CD4-positive, alpha-beta T cell treated with Interferon gamma for 1 hour (primary cell): ENCODE results near the gene NRG3.

Source experiments
- DNase-seq: peaks from one replicate; pipeline ENCODE4 v3.0.0-alpha.2; 2020

The NRG3 gene

GRCh38 chr10:82400841-82401240 lies 525.8 kb downstream of the NRG3 start:
- DNase-seq: no peak

GRCh38 chr10:82402906-82403401 lies 528.0 kb downstream of the NRG3 start:
- no peak for DNase-seq

GRCh38 chr10:82409671-82410070 lies 534.7 kb downstream of the NRG3 start:
- DNase-seq: no peak

GRCh38 chr10:82411416-82411815 lies 536.4 kb downstream of the NRG3 start:
- DNase-seq: no peak

- no peak for DNase-seq
Measured at GRCh38 chr10:82420001-82420400, 545.0 kb downstream of the NRG3 start.

GRCh38 chr10:82429302-82429701 lies 554.3 kb downstream of the NRG3 start:
- DNase-seq: no peak

- no peak for DNase-seq
Measured at GRCh38 chr10:82438277-82438676, 563.3 kb downstream of the NRG3 start.

GRCh38 chr10:82440775-82441174 lies 565.8 kb downstream of the NRG3 start:
- no peak for DNase-seq

GRCh38 chr10:82452046-82452445 lies 577.1 kb downstream of the NRG3 start:
- no peak for DNase-seq

GRCh38 chr10:82452676-82453075 lies 577.7 kb downstream of the NRG3 start:
- DNase-seq: no peak

- DNase-seq: no peak
Measured at GRCh38 chr10:82453678-82454293, 578.8 kb downstream of the NRG3 start.

GRCh38 chr10:82462910-82463551 lies 588.0 kb downstream of the NRG3 start:
- no peak for DNase-seq

GRCh38 chr10:82463614-82464013 lies 588.6 kb downstream of the NRG3 start:
- DNase-seq: no peak

- no peak for DNase-seq
Measured at GRCh38 chr10:82464191-82464818, 589.3 kb downstream of the NRG3 start.

GRCh38 chr10:82464966-82465365 lies 590.0 kb downstream of the NRG3 start:
- no peak for DNase-seq

GRCh38 chr10:82468453-82468852 lies 593.5 kb downstream of the NRG3 start:
- DNase-seq: no peak

GRCh38 chr10:82472406-82473335 lies 597.7 kb downstream of the NRG3 start:
- no peak for DNase-seq

GRCh38 chr10:82477776-82478175 lies 602.8 kb downstream of the NRG3 start:
- no peak for DNase-seq

- no peak for DNase-seq
Measured at GRCh38 chr10:82492647-82493046, 617.7 kb downstream of the NRG3 start.

GRCh38 chr10:82496114-82496513 lies 621.1 kb downstream of the NRG3 start:
- DNase-seq: no peak

- DNase-seq: no peak
Measured at GRCh38 chr10:82497439-82497838, 622.4 kb downstream of the NRG3 start.

- DNase-seq: no peak
Measured at GRCh38 chr10:82498976-82499375, 624.0 kb downstream of the NRG3 start.

GRCh38 chr10:82505009-82505408 lies 630.0 kb downstream of the NRG3 start:
- no peak for DNase-seq
